ENCODE results near the gene TIMM21. TPM values are rescaled to one million over a fixed set of nuclear protein-coding genes. Genes with fewer than 3 reads are reported as not detected.

The TIMM21 gene, protein sequence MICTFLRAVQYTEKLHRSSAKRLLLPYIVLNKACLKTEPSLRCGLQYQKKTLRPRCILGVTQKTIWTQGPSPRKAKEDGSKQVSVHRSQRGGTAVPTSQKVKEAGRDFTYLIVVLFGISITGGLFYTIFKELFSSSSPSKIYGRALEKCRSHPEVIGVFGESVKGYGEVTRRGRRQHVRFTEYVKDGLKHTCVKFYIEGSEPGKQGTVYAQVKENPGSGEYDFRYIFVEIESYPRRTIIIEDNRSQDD
- 10 to 100 TPM; 60.5 to 66.3 (median 64.7) TPM for polyA plus RNA-seq (ENCODE audit: insufficient read length in 3 of 3)
- long read RNA-seq, donor 1, transcript TIMM21-201 (6 exons, 3,095 nt): major isoform, 10 of 16 reads
- long read RNA-seq, donor 1, partial matches to known transcripts: 0 of 16 reads
- long read RNA-seq, donor 1, other reads (novel, unspliced or antisense): 0 of 16 reads
- long read RNA-seq, donor 2, transcript TIMM21-205 (3 exons, 579 nt): minor isoform, 7 of 34 reads
- long read RNA-seq, donor 2, transcript TIMM21-201 (6 exons, 3,095 nt): major isoform, 19 of 34 reads
- long read RNA-seq, donor 2, partial matches to known transcripts: 6 of 34 reads
- long read RNA-seq, donor 2, other reads (novel, unspliced or antisense): 0 of 34 reads
- long read RNA-seq, donor 3, transcript TIMM21-205 (3 exons, 579 nt): minor isoform, 5 of 26 reads
- long read RNA-seq, donor 3, transcript TIMM21-201 (6 exons, 3,095 nt): major isoform, 19 of 26 reads
- long read RNA-seq, donor 3, partial matches to known transcripts: 0 of 26 reads
- long read RNA-seq, donor 3, other reads (novel, unspliced or antisense): 0 of 26 reads
- long read RNA-seq, donor 4, transcript TIMM21-201 (6 exons, 3,095 nt): major isoform, 21 of 28 reads
- long read RNA-seq, donor 4, partial matches to known transcripts: 0 of 28 reads
- long read RNA-seq, donor 4, other reads (novel, unspliced or antisense): 0 of 28 reads
- long read RNA-seq, donor 5, transcript TIMM21-201 (6 exons, 3,095 nt): major isoform, 10 of 12 reads
- long read RNA-seq, donor 5, partial matches to known transcripts: 0 of 12 reads
- long read RNA-seq, donor 5, other reads (novel, unspliced or antisense): 0 of 12 reads
- long read RNA-seq, donor 6, transcript TIMM21-201 (6 exons, 3,095 nt): major isoform, 23 of 32 reads
- long read RNA-seq, donor 6, transcript TIMM21-206 (4 exons, 590 nt): minor isoform, 7 of 32 reads
- long read RNA-seq, donor 6, partial matches to known transcripts: 0 of 32 reads
- long read RNA-seq, donor 6, other reads (novel, unspliced or antisense): 0 of 32 reads
- long read RNA-seq, donor 7, transcript TIMM21-201 (6 exons, 3,095 nt): major isoform, 11 of 12 reads
- long read RNA-seq, donor 7, partial matches to known transcripts: 0 of 12 reads
- long read RNA-seq, donor 7, other reads (novel, unspliced or antisense): 0 of 12 reads
- long read RNA-seq, donor 8, partial matches to known transcripts: 0 of 4 reads
- long read RNA-seq, donor 8, other reads (novel, unspliced or antisense): 0 of 4 reads
- long read RNA-seq, donor 9, transcript TIMM21-201 (6 exons, 3,095 nt): major isoform, 23 of 34 reads
- long read RNA-seq, donor 9, partial matches to known transcripts: 7 of 34 reads
- long read RNA-seq, donor 9, other reads (novel, unspliced or antisense): 0 of 34 reads
- long read RNA-seq, donor 10, transcript TIMM21-201 (6 exons, 3,095 nt): major isoform, 16 of 25 reads
- long read RNA-seq, donor 10, transcript TIMM21-205 (3 exons, 579 nt): minor isoform, 7 of 25 reads
- long read RNA-seq, donor 10, partial matches to known transcripts: 0 of 25 reads
- long read RNA-seq, donor 10, other reads (novel, unspliced or antisense): 0 of 25 reads
- long read RNA-seq, donor 11, transcript TIMM21-201 (6 exons, 3,095 nt): major isoform, 16 of 19 reads
- long read RNA-seq, donor 11, partial matches to known transcripts: 0 of 19 reads
- long read RNA-seq, donor 11, other reads (novel, unspliced or antisense): 0 of 19 reads
- long read RNA-seq, donor 12, transcript TIMM21-205 (3 exons, 579 nt): minor isoform, 7 of 44 reads
- long read RNA-seq, donor 12, transcript TIMM21-201 (6 exons, 3,095 nt): major isoform, 30 of 44 reads
- long read RNA-seq, donor 12, transcript TIMM21-206 (4 exons, 590 nt): minor isoform, 7 of 44 reads
- long read RNA-seq, donor 12, partial matches to known transcripts: 0 of 44 reads
- long read RNA-seq, donor 12, other reads (novel, unspliced or antisense): 0 of 44 reads
- long read RNA-seq, donor 13, partial matches to known transcripts: 0 of 6 reads
- long read RNA-seq, donor 13, other reads (novel, unspliced or antisense): 0 of 6 reads
- long read RNA-seq, donor 14: 0 reads
- long read RNA-seq, donor 15: 0 reads
- long read RNA-seq, donor 16, transcript TIMM21-201 (6 exons, 3,095 nt): major isoform, 14 of 26 reads
- long read RNA-seq, donor 16, transcript TIMM21-205 (3 exons, 579 nt): minor isoform, 5 of 26 reads
- long read RNA-seq, donor 16, partial matches to known transcripts: 5 of 26 reads
- long read RNA-seq, donor 16, other reads (novel, unspliced or antisense): 0 of 26 reads

DNA sequence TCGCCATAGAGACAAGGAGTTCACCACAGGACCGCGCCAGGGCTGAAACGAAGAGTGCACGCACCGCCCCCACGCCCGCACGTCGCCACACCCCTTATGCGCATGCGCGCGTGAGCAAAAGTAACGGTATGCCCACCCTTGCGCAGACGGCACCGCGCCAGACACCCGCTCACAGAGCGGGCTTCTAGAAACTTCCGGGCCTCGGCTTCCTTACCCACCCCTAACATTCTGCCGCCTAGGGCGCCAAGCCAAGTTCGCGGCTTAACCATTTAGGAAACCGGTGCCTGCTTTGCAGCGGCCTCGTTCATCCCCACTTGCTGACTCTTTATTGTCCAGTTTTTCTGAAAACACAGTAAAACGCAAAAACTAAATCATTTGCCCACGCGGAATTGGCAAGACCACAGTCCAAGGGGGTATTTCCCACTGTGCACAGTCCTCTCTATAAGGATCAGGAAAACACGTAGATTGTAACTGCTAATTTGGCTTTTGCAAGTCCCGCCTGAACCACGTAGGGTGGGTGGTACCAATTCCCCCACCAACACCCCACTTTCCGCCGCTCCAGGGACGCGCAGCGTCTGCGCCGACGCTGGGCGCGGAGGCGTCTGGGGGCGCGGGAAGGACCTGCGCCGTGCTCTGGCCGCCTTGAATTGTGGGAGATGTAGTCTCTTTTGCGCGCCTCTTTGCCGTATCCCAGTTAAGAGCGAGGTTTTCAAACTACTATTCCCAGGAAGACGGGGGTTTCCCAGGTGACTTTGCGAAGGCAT, at the start of gene TIMM21, which contains the start of gene FBXO15:
Gene TIMM21, plus strand, starts transcription at position 745 of the 764 bp plus-strand sequence. CDS start 286 bp downstream, outside the sequence.
Gene FBXO15, minus strand, starts transcription at position 56 of the 764 bp plus-strand sequence. Its CDS starts 49 bp downstream, at position 7.
- DNase-seq: peak; percentile 97

DNA sequence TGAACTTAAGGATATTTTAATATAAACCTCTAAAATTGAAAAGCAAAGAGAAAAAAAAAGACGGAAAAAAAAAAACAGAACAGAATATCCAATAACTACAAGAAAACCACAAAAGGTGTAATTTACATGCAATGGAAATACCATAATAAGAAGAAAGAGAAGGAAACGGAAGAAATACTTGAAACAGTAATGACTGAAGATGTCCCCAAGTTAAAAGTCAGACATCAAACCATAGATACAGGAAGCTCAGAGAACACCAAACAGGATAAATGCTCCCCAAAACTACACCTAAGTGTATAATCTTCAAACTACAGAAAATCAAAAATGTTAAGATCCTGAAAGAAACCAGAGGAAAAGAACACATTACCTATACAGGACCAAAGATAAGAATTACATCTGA, 39.9 kb upstream of the TIMM21 start:
- DNase-seq: no peak

DNA sequence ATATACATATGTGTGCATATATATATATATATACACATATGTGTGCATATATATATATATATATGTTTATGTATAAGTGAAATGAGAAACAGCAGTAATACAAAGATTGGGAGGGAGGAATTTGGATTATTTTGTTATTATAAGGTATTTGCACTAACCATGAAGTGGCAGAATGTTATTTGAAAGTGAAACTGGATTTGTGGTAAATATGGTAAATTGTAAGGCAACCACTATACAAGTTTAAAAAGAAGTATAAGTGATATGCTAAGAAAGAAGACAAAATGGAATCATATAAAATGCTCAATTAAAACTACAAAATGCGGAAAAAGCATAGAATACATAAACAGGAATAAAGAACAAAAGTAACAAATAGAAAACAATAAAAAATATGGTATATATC, 38.2 kb upstream of the TIMM21 start:
- no peak for DNase-seq

DNA sequence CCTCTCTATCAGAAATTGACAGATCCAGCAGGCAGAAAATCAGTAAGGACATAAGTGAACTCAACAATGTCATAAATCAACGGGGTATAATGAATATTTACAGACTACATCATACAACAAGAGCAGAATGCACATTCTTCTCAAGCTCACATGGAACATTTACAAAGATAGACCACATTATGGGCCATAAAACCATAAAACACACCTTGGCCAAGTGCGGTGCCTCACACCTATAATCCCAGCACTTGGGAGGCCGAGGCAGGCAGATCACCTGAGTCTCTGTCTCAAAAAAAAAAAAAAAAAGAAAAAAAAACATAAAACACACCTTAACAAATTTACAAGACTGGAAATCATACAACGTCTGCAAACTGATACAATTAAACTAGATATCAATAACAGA, 37.3 kb upstream of the TIMM21 start:
- DNase-seq: no peak

DNA sequence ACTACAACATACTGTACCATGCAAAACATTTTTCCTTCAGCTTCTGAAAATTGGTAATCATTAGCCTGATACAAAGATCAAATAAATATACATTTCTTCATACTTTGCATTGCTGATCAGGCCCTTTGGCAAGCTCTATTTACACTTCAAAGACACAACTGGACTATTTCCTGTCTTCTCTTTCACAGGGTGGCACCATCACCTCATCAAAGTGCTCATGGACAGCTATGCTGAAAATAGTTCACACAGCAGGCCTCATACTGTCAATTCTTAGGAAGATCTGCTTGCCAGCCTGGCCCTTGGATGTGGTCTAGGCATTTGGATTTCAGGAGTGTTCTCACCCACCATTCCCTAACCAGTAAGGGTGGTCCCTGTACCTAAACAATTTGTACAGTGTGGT, 34.6 kb upstream of the TIMM21 start:
- DNase-seq: no peak

DNA sequence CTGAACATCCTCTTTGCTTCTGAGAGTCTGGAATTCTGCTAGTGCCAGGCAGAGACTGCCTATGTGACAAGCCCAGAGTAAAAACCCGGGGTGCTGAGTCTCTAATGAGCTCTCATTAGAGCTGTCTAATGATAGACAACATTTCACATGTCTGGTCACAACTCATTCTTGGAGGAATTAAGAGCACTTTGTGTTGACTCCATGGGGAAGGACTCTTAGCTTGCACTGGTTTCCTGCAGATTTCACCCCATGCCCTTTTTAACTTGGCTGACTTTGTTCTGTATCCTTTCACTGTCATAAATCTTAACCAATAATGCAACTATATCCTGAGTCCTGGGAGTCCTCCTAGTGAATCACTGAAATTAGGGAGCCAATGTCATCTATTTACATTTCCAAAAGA, 34.2 kb upstream of the TIMM21 start:
- peak; percentile 14 for DNase-seq

DNA sequence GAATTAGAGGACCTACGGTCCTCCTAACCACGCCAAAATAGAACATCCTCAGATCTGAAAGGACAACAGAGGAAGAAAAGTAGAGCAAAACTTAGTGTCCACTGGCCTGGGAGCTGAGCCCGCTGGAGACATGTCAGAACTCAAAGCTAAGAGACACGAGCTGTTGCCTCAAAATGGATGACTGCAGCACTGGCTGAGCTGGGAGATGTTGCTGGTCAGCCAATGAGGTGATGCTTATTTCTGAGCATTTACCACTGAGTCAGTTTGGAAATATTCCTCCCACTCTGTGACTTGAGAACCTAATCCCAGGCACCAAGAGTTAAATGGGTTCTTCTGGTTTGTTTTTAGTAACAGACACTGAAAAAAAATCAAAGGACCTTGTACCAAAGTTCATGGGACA, 33.3 kb upstream of the TIMM21 start:
- no peak for DNase-seq

DNA sequence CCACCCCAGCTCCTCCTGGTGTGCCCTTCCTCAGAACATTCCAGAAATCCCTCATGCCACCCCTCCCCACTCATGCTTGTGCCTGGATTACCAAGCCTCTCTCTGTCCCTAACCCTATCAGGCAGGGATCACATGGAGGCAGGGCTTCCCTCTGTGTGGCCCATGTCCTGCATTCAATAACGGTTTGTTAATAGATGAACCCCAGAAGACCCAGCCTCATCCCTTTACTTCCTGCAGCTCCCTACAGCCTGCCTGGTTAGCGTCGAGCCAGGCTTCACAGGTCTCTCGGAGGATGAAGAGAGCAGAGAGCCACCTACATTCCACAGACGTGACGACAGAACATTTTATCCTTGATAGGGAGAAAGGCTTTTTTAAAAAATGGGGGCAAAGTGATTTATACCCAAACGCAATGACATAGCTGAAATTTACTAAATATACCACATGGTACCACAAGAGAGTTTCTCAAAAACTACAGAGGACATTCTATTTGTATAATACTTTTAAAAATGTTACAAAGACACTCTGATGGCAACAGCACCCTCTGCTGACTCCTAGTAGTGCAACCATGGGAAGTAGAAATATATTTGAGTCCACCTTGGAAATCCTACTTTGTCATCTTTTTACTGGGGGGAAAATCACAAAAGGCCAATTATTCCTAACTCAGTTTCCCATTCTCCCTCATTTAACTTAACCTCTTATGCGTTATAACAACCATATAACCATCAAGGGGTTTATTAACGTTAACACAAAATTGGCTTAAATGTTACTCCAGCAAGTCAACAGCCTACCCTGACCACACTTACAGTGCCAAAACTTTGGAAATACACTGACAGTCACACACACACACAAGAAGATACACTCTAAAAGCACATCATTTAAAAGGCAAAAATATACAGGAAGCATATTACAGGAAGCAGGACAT, 31.4 kb upstream of the TIMM21 start:
- DNase-seq: peak; percentile 26

DNA sequence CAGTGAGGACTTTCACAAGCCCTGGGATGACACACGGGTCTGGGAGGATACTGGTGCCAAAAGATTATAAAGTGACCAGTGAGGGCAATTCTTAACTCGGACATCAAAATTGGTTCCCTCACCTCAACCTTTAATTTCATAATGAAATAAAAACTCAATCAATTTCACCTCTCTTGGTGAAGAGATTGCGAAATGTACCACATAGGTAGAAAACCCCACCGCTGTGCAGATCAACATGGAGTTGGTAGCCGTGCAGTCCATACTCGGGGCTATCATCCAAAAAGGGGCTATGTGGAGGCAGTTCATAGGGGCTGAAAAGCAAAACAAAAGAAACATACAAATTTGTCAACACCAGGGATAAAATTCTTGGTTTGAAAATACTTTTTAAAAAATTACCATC, 25.1 kb upstream of the TIMM21 start:
- DNase-seq: no peak

DNA sequence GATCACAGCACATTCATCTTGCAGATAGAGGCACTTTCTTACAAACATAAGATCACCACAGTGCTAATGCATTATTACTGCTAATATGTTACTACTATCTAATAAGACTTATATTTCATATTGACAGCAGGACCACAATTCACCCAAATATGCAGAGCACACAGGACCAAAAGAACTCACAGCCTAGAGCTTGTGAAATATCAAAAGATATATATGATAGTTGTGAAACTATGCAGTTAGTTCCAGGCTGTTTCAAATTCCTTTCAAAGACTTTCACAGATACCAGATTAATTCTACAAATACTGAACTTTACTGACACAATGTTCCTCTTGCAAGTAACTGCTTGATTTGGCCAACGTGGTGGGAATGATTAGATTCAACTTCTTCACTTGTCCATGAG, 23.7 kb upstream of the TIMM21 start:
- no peak for DNase-seq

DNA sequence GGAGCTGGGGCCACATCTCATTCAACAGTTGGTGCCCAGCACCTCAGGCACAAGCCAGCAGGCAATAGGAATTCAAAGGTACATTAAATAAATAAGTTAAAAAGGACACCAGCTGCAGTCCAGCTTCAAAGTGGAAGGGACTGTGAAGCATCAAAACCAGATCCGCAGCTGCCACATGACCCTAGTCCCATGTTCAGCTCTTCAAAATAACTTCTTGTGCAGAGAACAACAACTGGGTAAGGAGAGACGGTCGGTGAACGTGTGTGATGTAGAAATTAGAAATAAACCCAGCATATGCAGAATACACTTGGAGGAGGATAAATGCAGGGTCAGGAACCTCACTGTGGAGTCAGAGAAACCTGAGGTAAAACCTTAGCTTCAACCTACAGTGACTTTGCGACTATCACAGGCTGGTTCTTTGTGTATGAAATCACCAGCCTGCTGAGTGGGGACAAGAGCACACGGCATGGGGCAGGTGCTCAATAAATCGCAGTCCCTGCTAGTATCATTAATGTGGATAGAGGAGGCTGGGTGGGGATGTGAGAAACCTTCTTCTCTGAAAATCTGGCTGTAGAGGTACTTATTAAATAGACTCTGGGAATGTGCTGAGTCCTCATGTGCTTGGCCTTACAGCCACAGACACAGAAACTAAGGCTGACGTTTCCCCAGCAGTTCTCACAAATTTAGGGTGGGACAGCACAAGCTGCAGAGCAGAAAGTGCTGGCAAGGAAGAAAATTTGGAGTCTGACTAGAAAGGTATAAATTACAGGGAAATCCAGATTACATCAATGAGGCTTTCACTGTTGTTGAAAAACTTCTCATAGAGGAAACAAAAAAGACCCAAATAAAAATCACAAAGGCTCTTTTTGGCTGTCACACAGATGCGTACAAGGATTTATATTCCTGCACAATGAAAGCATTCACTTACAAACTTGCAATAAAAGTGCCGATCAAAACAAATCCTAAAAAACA, 21.4 kb upstream of the TIMM21 start:
- DNase-seq: no peak

DNA sequence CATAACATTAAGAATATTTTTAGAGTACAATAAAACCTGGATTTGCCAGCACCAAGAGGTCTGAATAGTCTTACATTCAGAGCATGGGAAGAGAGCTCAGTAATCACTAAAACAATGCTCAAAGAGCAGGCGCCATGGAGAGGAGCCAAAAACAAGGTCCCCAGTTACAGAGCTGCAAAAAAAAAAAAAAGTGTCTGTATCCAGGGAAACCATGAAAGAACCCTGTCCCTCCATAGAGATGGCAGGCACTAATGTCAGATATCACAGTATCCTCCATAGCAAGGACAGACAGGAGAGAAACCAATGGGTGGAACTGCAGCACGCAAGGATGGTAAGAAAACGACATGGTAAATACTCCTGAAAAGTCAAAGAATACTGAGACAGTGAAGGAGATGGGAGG, 20.2 kb upstream of the TIMM21 start:
- no peak for DNase-seq

DNA sequence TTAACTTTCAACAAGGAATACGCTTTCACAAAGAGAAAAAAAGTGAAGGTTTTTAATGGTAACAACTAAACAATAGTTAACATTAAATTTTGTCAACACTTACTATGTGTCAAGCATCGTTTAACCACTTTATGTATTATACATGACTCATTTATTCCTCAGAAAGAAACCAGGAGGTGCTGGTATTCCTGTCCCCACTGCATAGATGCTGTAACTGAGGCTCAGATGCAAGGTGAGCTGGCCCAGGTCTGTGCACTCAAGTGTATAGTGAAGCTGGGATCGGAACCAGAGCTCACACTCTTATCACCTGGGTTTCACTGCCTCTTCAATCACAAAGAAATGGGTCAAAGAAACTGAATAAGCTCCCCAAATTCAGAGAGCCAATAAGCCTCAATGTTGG, 17.2 kb upstream of the TIMM21 start:
- no peak for DNase-seq

DNA sequence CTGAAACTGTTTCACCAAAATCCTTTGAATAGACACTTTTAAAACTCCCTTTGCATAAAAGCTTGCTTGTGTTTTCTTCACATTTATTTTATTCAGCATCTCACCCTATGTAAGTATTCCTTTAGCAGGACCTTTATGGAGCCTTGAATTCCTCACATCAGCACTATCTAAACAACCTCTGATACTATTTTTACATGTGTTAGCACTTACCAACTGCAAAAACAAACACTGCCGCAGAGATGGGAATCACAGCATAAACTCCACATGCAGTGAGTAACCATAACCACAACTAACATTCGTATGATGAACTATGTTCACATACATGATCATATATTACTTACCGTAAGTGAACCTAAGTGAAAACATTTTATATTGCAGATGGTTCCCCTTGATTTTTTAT, 16.1 kb upstream of the TIMM21 start:
- DNase-seq: no peak

DNA sequence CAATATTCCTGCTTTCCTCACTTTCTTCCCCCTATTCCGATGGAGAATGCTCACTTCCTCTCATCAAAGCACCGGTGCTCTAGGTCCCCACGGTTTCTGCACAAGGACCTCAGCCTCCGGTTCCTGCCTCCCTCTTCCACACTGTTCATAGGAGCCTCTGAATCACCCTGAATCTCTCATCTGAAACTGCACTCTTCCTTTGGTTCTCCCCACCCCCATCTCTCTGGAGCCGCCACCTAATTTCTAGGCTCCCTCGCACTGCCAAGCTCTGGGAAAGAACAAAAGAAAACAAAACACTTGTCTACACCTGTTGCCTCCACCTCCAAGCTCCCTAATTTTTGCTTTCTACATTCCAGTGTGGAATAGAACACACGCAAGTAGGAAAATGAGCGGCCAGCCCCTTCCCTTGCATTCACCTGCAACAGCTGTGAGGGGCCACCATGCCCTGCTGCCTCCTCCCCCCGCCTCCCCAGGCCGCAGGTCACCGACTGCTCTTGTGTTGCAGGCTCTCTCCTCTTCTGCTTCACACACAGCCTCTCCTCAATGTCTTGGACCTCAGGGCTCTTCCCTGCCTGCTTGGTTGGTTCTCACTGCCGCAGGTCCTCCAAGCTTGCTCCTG, 10.3 kb upstream of the TIMM21 start:
- DNase-seq: no peak
